Left renal cortex interstitium (tissue), 4 donors: ENCODE data around the gene NUTM1. TPM values are rescaled to one million over a fixed set of nuclear protein-coding genes. Genes with fewer than 3 reads are reported as not detected.
"Not testable (repeated sequence)": the region's sequence is repeated elsewhere in the genome, so short reads cannot be mapped to it uniquely, and the experiment has no call there.

ENCODE experiments used
- DNase-seq, 4 donors: peaks; one replicate each; pipeline ENCODE4 v3.0.0-alpha.2; 2013; ENCODE audit warnings: low read depth in 4 of 4, low spot score in 2 of 4, missing footprints in 1 of 4
- polyA plus RNA-seq, 4 donors: library from polyadenylated mRNA; unstranded; fragments of 120-200 nt; gene quantifications; one replicate each; pipeline ENCODE4 v1.2.1, GENCODE V29; 2013; ENCODE audit not compliant: insufficient read length in 4 of 4

The NUTM1 gene
- polyA plus RNA-seq, 4 donors = 0.08 TPM; not detected in 2

DNA sequence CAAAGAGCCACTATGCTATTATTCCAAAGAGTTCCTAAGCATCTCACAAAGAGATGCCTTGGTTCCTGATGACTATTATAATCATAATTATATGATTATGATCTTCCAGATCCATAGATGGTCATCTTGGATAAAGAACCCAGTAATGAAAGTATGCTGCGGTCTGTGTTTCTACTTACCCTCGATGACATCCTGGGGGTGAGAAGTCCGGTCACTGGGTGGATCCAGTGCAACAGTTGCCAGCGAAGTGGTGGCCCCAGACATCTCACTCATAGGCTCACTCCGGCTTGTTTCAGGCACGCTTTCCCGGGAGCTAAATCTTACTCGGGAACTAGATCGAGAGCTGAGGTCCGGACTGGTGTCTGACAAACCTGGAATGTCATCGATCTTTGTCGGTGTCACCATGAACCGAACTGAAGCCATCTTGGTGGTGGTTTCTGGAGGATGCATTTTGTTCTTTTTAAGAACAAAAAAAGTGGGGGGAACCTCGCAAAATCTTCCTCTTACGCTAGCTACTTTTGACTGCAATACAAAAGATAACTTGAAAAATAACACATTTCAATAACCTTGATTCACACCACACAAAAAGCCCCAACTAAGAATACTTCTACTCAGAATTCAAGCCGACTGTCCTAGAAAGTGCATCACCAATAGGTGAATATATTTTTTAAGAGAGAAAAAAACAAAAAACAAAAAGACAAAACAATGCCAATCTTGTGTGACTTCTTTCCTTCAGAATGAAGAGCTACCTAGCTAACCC lies 6.7 kb upstream of the NUTM1 start:
- no peak for DNase-seq

DNA sequence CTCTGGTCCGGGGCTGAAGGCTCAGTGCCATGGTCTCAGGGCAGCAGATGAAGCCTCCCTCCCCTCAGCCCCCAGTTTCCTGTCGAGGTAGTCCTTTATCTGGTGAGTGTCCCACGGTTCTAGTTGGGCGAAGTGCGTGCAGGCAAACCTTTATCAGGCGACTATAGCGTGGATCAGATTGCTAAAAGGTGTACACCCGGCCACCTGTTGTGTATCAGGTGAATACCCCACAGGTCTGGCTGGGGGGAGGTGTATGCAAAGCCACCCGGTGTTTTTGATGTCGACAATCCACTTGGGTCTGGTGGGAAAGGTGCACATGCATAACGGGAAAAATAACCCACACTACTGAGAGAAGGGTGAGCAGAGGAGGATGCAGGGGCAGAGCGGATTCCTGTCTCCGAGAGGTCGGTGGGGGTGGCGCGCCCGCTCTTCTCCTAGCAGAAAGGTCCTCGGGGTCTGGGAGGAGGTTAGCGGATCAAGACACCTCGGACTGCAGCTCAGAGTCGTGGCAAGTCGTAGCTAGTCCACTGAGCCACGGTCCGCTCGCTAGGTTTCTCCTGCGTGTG lies 6.0 kb upstream of the NUTM1 start:
- no peak for DNase-seq

DNA sequence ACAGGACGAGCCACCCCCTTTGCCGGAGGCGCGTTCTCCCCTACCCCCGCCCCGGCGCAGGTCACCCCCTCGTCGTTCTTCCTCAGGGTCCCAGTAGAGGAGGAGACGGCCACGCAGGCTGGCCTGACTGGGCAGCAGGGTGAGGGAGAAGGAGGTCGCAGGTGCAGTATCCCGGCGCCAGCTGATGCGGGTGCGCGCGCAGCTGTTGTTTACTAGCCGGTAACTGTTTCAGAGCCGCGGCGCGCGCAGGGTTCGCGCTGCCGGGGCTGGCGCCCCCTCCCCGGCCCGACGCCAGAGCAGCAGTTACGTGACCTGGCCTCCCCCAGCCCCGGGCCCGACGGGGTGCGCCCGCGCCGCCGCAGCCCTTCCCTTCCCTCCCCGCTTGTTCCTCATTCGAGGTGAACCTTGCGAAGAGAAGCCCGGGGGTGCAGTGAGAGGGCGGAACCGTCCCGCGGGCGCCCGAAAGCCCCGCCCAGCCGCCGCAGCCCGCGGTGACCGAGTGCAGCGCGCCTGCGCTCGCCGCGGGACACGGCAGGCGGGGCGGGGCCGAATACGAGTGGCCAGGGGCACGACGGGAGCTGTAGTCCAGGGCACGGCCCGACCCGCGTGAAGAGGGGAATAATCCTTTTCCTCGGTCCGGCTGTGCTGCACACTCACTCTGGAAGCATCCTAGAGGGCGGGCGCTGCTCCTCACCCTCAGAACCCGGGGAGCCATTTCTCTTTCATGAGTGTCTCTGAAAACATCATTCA lies 5.4 kb upstream of the NUTM1 start, which contains the start of gene SLC12A6:
SLC12A6 (minus strand) TSS at position 225 of the 750 bp plus-strand sequence. CDS start 1,101 bp downstream, outside the sequence.
- peak; percentile 55 to 74 (median 66) for DNase-seq

DNA sequence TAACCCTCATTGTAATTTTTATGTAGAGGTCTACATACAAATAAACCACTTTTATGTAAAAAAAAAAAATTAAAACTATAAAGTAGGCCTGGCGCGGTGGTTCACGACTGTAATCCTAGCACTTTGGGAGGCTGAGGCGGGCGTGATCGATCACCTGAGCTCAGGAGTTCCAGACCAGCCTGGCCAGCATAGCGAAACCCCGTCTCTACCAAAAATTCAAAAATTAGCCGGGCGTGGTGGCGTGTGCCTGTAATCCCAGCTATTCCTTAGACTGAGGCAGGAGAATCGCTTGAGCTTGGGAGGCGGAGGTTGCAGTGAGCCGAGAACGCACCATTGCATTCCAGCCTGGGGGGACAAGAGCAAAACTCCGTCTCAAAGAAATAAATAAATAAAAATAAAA lies 4.8 kb upstream of the NUTM1 start:
- DNase-seq = no peak

DNA sequence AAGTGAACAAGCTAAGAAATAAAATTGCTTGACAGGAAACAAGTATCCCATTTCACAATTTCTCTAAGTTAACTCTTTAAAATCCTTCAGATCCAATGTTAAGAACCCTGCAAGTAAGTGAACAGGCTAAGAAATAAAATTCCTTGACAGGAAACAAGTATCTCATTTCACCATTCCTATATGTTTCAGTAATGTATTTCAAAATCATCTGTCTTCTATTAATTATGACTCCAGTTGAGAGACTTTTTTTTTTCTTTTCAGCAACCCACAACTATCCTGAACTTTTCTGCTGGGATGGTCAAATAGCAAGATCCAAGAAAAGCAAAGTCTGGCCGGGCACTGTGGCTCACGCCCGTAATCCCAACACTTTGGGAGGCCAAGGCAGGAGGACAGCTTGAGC lies 3.2 kb upstream of the NUTM1 start:
- no peak for DNase-seq

DNA sequence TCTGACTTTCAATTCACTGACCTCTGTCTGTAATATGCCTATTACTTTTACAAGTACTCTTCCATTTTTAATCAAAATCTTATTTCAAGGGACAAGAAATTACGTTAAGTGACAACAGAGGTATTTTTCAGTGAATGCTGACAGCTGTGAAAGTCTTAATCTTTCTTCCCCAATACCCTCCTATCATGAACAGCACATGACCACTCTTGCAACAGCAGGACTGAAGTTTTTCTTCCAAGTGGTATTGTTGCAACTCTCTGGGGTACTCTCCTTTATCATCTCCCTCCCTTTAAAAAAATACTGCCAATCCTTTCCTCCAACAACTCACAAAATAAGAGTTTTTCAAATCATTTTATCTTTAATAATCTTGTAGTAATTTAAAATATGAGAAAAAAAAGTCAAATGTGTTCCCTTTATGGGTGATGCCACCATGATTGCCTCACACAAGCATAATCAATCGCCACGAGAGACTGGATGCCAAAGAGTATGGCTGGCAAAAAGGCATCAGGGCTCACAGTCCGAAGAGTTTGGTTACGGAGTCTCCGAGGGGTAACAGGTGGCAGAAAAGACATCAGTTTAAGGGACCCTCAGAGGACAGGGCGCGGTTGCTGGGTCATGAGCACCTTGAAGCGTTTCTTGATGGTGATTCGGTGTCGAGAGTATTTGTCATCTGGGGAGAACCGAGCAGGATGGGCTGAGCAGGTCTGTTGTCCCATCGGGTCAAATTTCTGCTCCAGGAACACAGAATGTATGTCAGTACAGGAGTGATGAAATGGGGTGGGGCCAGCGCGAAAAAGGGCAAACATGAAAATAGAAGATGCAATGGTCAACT lies 1.5 kb upstream of the NUTM1 start:
- DNase-seq = no peak

DNA sequence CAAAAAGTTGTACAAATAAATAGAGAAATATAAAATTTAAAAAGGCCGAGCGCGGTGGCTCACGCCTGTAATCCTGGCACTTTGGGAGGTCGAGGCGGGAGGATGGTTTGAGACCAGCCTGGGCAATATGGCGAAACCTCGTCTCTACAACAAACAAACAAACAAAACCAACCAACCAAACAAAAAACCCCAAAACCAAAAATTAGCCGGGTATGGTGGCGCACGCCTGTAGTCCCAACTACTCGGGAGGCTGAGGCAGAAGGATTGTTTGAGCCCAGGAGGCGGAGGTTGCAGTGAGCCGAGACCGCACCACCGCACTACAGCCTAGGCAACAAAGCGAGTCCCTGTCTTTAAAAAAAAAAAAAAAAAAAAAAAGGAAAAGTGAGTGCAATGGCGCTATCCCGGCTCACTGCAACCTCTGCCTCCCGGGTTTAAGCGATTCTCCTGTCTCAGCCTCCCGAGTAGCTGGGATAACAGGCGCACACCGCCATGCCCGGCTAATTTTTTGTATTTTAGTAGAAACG lies 840 bp upstream of the NUTM1 start:
- DNase-seq = not testable (repeated sequence)

DNA sequence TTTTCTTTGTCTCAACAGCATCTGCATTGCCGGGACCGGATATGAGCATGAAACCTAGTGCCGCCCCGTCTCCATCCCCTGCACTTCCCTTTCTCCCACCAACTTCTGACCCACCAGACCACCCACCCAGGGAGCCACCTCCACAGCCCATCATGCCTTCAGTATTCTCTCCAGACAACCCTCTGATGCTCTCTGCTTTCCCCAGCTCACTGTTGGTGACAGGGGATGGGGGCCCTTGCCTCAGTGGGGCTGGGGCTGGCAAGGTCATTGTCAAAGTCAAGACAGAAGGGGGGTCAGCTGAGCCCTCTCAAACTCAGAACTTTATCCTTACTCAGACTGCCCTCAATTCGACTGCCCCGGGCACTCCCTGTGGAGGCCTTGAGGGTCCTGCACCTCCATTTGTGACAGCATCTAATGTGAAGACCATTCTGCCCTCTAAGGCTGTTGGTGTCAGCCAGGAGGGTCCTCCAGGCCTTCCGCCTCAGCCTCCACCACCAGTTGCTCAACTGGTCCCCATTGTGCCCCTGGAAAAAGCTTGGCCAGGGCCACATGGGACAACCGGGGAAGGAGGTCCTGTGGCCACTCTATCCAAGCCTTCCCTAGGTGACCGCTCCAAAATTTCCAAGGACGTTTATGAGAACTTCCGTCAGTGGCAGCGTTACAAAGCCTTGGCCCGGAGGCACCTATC lies 5.0 kb downstream of the NUTM1 start:
- no peak for DNase-seq

DNA sequence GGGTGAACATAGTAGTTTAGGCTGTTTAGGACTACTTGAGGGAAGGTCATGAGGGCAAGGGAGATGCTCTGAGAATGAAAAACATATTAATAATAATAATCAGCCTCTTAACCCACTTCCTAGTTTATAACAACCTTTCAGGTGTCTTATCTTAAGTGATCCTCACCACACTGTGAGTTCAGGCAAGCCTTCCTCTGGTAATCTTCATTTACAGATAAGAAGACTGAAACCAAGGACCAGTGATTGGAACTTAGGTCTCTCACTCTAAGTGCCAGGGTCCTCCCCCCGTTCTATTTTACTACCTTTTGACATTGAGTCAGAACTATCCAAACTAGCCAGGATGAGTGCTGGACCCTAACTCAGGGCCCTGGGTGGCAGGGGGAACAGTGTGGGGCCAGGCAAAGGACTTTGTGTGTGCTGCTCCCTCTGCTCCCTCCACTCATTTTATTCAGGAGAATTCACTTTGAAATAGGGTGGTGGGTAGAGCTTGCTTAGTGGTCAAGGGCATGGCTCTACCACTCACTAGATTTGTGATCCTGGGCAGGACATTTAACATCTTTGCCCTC lies 5.7 kb downstream of the NUTM1 start:
- DNase-seq = no peak

DNA sequence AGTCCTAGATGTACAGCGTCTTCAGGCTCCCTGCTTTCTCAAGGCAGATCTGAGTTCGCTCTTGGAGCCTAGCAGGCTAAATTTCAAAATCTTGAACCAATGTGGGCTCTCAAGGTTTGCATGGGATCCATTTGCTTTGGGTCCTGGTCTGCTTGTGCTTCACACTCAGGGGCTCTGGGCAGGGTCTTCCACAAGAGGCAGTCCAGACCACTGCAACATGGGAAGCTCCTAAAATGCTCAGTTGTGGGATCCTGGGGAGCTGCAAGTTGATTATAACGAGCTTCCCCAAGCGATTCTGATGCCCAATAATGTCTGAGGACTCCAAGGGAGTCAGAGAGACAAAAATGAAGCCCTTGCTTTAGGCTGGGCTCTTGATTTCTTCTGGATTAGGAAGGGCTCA lies 6.7 kb downstream of the NUTM1 start:
- no peak for DNase-seq

DNA sequence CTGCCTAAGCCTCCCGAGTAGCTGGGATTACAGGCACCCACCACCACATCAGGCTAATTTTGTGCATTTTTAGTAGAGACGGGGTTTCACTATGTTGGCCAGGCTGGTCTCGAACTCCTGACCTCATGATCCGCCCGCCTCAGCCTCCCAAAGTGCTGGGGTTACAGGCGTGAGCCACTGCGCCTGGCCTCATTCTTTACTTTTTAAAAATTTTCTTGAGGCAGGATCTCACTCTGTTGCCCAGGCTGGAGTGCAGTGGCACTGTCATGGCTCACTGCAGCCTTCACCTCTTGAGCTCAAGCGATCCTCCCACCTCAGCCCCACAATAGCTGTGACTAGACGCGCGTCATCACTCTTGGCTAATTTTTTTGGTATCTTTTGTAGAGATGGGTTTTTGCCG lies 9.9 kb downstream of the NUTM1 start:
- DNase-seq = not testable (repeated sequence)

DNA sequence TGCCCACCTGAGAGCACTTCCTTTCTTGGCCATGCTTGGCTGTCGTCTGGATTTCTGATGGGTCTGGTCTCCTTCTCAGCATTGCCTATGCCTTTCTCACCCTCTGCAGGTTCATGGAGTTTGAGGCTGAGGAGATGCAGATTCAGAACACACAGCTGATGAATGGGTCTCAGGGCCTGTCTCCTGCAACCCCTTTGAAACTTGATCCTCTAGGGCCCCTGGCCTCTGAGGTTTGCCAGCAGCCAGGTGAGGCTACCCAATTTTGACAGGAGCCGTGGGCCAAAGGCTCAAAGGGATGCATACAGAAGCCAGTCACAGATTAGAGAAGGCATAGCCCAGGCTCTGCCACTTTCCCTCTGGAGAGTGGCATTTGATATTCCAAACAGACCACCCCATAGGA lies 10.5 kb downstream of the NUTM1 start:
- no peak for DNase-seq

DNA sequence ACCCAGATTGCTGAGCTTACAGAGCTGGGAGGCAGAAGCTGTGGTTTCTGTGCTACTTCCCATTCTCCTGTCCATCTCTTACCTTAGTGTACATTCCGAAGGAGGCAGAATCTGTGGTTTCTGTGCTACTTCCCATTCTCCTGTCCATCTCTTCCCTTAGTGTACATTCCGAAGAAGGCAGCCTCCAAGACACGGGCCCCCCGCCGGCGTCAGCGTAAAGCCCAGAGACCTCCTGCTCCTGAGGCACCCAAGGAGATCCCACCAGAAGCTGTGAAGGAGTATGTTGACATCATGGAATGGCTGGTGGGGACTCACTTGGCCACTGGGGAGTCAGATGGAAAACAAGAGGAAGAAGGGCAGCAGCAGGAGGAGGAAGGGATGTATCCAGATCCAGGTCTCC lies 11.2 kb downstream of the NUTM1 start:
- no peak for DNase-seq

DNA sequence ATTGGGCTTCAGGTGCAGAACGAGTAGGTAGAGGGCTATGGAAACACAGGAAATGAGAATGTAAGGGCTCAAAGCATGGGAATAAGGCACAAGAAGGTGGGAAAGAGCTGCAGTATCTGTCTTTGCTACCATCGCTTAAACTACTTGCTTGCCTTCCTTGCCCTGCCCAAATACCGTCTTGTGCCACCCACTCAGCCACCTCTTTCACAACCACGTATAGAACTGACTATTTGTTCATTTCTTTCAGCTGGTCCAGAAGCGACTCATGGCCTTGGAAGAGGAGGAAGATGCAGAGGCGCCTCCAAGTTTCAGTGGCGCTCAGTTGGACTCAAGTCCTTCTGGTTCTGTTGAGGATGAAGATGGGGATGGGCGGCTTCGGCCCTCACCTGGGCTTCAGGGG lies 12.1 kb downstream of the NUTM1 start:
- DNase-seq = no peak

DNA sequence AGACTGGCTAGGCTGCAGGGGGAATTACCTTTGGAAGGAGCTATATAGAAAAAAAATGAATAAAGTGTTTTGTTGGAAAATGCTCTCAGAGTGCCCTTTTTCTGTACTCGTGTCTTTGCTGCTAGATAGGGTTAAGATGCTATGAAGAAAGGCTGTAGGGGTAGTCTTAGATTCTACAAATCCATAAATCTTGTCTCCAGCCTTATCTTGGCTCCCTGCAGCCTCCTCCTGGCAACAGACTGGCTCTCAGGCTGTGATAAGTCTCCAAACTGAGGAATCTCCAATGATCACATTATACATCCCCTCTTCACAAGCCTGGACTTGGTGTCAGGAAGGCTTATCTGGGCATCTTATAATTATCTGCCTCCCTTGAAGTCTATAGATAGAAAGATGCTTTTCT lies 14.5 kb downstream of the NUTM1 start:
- DNase-seq = no peak

DNA sequence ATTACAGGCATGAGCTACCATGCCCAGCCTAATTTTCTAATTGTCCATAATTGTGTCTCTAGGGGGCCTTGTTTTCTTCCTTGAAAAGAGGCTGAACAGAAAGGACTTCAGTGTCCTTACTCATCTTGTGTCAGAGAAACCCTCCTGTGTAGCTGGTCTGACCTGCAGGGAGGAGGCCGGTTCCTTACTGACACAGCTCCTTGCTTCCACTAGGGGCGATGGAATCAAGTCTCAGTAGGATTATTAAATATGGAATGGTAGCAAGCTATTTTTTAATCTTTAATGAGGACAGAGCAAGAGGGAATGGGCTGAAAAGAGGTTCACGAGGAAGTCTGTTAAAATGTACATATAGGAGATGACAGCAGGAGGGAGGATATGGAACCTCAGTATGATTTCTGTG lies 15.3 kb downstream of the NUTM1 start:
- DNase-seq = no peak

DNA sequence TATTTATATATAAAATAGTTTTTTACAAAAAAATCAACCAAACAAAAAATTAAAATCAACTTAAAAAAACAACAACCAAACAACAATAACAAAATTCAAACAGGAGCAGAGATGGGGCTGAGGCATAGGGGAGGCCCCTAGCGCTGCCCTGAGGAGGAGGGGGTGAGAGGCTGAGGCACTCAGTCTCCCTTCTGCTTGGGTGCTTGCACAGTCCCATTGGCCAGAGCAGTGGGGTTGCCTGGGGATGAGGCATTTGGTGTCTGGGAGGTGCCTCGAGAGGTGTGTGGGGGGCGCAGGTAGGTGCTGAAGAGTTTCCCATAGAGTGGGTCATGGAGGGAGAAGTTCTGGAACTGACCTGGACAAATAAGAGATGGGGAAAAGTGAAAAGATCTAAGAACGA lies 15.8 kb downstream of the NUTM1 start:
- DNase-seq = no peak

DNA sequence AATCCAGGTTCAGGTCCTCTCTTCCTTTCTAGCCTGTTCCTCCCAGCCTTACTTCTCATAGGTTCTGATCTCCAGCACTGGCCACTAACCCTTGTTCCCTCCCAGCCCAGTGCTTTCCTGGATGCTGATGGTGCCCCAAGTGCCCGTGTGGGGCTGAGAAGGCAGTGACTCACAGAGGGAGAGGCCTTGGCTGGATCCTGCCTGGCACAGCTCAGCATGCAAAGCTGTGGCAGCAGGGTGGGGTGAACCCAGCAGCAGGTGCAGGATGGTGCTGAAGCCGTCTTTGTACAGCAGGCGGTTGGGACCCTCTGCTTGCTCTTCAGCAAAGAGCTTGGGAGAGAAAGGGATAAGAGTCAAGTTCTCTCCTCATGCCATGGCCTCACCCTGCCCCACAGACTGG lies 16.3 kb downstream of the NUTM1 start:
- DNase-seq = no peak

DNA sequence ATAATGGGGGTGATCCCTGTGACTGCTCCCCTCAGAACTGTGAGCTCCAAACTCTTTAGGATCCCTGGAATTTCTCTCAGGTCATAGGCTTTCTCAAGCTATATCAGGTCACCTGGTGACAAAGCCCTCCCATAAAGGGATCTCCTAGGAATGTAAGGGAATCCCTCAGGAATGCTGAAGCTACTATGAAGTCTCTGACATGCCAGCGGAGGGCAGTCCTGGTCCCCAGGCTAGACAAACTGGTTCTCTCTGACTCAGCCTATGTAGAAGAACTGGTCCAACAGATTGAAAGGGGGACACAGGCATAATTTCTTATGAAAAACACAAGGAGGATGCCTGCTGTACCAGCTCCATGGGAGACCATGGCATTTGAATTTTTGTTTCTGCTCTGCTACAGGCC lies 17.2 kb downstream of the NUTM1 start:
- DNase-seq = no peak

DNA sequence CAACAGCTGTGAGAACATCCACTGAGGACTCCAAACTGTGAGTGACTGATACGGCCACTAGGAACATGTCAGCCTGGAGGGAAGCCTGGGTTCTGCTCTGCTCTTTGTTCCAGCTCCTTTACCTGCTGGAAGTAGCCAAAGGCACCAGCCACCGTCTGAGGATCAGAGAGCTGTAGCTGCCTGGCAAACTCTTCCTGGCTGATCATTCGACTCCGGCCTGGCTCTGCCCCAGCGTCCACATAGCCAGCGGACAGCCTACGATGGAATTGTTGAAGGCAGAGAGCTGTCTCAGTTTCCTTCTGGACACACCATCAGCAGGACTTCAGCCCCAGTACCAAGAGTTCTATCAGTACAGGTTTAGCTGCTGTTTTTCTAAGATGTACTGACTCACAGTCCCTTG lies 18.2 kb downstream of the NUTM1 start:
- no peak for DNase-seq
